Bronchial epithelial cell (primary cell): Measurements from ENCODE around the gene RPP40. TPM values are rescaled to one million over a fixed set of nuclear protein-coding genes. Genes with fewer than 3 reads are reported as not detected.
A peak's percentile ranks its signal among the peaks of the same experiment; 100 is the strongest.

Experiments
- DNase-seq: peaks from one replicate; pipeline ENCODE4 v3.0.0-alpha.2; 2010; ENCODE audit warnings: low read depth
- FAIRE-seq: peaks from 2 replicates; lab custom pipeline; 2011; peaks lifted over from hg19 to GRCh38; lab: Jason Lieb, UNC
- H3K27me3 ChIP-seq: 2 replicates; pipeline ENCODE4 v1.5.1; 2011; ENCODE audit warnings: low read length; ENCODE audit not compliant: control insufficient read depth, insufficient read depth
- H3K36me3 ChIP-seq: 2 replicates; pipeline ENCODE4 v1.5.1; 2011; ENCODE audit warnings: low read length; ENCODE audit not compliant: control insufficient read depth, insufficient read depth
- H3K4me3 ChIP-seq: 2 replicates; pipeline ENCODE4 v1.5.1; 2011; ENCODE audit warnings: mild to moderate bottlenecking, low read depth, low read length, control low read depth
- total RNA-seq: library from RNA; depleted of rRNA; stranded (reverse); fragments of >200 nt; gene quantifications from 2 replicates; pipeline ENCODE4 v1.2.1, GENCODE V29; 2014
- TF ChIP-seq, protein P1 (sequence below): IDR thresholded peaks from 2 replicates; pipeline ENCODE4 v1.5.1; 2011; ENCODE audit warnings: mild to moderate bottlenecking, moderate library complexity, low read length, control low read depth, inconsistent platforms; ENCODE audit not compliant: insufficient read depth, severe bottlenecking

Gene RPP40
- total RNA-seq, 1 donor from 2014 or later: 10.3 TPM

DNA sequence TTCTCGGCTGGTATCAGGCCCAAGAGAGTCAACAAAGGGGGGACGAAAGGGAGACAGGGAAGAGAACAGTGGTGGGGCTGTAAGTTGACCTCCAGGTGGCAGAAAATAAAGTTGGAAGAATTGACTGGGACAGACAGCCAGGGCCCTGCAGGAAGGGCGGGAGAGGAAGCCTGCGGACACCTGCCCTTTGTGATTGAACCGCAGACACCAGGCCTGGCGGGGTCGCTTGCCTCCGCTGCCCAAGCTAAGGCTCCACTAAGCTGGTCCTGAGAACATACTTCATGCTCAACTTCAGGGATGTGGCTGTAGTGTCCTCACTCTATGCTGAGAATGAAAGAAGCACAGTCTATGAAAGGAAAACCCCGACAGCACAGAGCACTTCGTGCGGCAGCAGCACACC lies 53.8 kb downstream of the RPP40 start:
- Histone ChIP-seq H3K36me3 (peaks cover 15% of the 10 kb centered on the region), H3K4me3 (no peak overlapping the region), H3K27me3 (no peaks in the 10 kb centered on the region)
- TF ChIP-seq, protein P1, sequence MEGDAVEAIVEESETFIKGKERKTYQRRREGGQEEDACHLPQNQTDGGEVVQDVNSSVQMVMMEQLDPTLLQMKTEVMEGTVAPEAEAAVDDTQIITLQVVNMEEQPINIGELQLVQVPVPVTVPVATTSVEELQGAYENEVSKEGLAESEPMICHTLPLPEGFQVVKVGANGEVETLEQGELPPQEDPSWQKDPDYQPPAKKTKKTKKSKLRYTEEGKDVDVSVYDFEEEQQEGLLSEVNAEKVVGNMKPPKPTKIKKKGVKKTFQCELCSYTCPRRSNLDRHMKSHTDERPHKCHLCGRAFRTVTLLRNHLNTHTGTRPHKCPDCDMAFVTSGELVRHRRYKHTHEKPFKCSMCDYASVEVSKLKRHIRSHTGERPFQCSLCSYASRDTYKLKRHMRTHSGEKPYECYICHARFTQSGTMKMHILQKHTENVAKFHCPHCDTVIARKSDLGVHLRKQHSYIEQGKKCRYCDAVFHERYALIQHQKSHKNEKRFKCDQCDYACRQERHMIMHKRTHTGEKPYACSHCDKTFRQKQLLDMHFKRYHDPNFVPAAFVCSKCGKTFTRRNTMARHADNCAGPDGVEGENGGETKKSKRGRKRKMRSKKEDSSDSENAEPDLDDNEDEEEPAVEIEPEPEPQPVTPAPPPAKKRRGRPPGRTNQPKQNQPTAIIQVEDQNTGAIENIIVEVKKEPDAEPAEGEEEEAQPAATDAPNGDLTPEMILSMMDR: no peak
- no peak for DNase-seq
- FAIRE-seq: no peak

DNA sequence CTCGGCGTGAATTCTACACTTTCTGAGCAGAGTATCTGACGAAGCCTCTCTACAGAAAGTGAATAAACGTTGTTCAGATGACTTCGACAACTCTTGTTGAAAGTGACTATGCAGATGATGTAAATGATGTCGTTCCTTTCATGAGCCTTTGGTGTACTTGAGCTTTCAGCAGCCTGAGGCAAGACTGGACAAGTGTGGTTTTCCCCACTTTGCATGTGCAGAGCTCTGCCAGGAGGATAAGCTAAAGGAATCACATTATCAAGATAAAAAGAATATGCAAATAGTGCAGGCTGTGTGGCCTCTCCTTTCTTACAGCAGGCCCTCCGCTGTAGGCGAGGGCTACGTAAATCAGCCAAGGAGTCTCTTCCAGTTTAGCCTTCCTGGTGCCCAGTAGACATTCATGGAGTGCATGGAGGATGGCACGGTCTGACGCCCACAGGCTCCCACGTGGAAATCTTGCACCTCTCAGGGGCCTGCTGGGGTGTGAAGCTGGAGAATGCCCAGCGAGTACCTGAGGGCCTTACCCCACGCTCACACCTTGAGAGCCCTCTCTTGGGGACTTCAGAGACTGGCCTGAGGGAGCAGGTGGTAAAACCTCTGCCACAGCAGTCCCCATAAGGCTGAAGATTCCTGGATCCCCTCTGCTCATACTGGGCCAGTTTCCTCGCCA lies 54.9 kb downstream of the RPP40 start:
- H3K4me3 ChIP-seq: no peak overlapping the region
- TF ChIP-seq, protein P1: no peak
- FAIRE-seq (peak; percentile 83), DNase-seq (peak; percentile 75)
- peaks cover 16% of the 10 kb centered on the region for H3K36me3 ChIP-seq
- H3K27me3 ChIP-seq: no peaks in the 10 kb centered on the region

DNA sequence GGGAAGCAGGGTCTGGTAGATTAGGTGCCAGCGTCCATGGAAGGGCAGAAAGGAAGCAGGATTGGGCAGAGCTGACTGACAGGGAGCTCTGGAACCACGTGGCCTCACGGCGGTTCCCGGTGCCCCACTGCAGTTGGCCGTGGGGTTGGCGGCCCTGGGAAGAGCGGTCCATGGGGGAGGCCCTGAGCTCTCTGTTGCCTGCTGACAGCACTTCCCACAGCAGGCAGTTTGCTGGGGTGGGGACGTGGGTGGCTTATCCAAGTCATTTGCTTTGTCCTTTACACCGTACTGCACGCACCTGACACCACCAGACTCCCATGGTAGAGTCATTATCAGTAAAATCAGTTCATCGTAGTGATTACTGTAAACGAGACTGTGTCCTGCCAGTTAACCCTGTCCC lies 56.1 kb downstream of the RPP40 start:
- no peak for DNase-seq
- no peaks in the 10 kb centered on the region for H3K27me3 ChIP-seq
- H3K36me3 ChIP-seq: peaks cover 14% of the 10 kb centered on the region
- FAIRE-seq: no peak
- no peak overlapping the region for H3K4me3 ChIP-seq
- TF ChIP-seq, protein P1: no peak

DNA sequence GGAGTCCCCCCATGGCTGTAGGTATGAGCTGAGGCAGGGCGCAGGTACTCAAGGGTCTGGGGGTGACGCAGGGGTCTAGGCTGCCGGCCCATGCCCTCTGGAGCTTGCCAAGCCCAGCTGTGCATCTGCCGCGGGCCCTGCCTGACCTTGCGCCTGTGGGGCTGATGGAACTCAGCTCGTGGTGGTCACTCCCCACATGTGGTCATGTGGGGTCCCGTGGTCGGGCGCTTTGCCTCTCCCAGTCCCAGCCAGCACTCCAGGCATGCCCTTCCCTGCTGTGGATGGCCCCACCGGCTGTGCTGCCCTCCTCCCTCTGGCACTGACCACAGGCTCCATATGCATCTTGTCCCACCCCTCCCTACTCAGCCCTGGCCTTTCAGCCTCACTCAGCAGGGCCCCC lies 57.3 kb downstream of the RPP40 start:
- TF ChIP-seq, protein P1: no peak
- FAIRE-seq (no peak), DNase-seq (no peak)
- H3K36me3 ChIP-seq: peaks cover 9% of the 10 kb centered on the region
- no peaks in the 10 kb centered on the region for H3K27me3 ChIP-seq
- no peak overlapping the region for H3K4me3 ChIP-seq

Other genes starting within 250 kb of the RPP40 start
- gene CDYL, start 227.6 kb downstream of the RPP40 start, total RNA-seq: 46.1 and 50.7 TPM in 2 replicates
- 1.8 and 1.9 TPM in 2 replicates for gene PPP1R3G, start 81.3 kb upstream of the RPP40 start, total RNA-seq